KOPT-K1 (cell line): ENCODE results near the gene WSCD2.

Source experiments
- H3K27ac ChIP-seq: fragments of 200-600 bp; sonication (generic); 2 replicates; pipeline ENCODE4 v1.5.1; 2016; ENCODE audit warnings: antibody characterized with exemption, mild to moderate bottlenecking, low read depth, low read length; ENCODE audit not compliant: poor library complexity, severe bottlenecking
- H3K36me3 ChIP-seq: fragments of 200-600 bp; sonication (generic); 2 replicates; pipeline ENCODE4 v1.5.1; 2017; ENCODE audit warnings: antibody characterized with exemption, mild to moderate bottlenecking, low read length, moderate library complexity; ENCODE audit not compliant: insufficient read depth
- H3K9me3 ChIP-seq: fragments of 200-600 bp; sonication (generic); 2 replicates; pipeline ENCODE4 v1.5.1; 2017; ENCODE audit warnings: antibody characterized with exemption, low read length, mild to moderate bottlenecking; ENCODE audit not compliant: insufficient read depth, poor library complexity, severe bottlenecking

Gene WSCD2

GRCh38 chr12:108253540-108253939 lies 124.5 kb downstream of the WSCD2 start:
- Histone ChIP-seq H3K9me3 (no peaks in the 10 kb centered on the region), H3K27ac (no peak overlapping the region), H3K36me3 (no peaks in the 10 kb centered on the region)

GRCh38 chr12:108254030-108254429 lies 124.9 kb downstream of the WSCD2 start:
- Histone ChIP-seq H3K27ac (no peak overlapping the region), H3K36me3 (no peaks in the 10 kb centered on the region), H3K9me3 (no peaks in the 10 kb centered on the region)

GRCh38 chr12:108254517-108255251 lies 125.6 kb downstream of the WSCD2 start:
- no peaks in the 10 kb centered on the region for H3K36me3 ChIP-seq
- peaks cover 6% of the 10 kb centered on the region for H3K9me3 ChIP-seq
- no peak overlapping the region for H3K27ac ChIP-seq

- Histone ChIP-seq H3K27ac (no peak overlapping the region), H3K36me3 (no peaks in the 10 kb centered on the region), H3K9me3 (peaks cover 12% of the 10 kb centered on the region)
Measured at GRCh38 chr12:108255252-108255602, 126.1 kb downstream of the WSCD2 start.

GRCh38 chr12:108257004-108257403 lies 127.9 kb downstream of the WSCD2 start:
- H3K27ac ChIP-seq = no peak overlapping the region

GRCh38 chr12:108257610-108258106 lies 128.6 kb downstream of the WSCD2 start:
- no peak overlapping the region for H3K27ac ChIP-seq
- no peaks in the 10 kb centered on the region for H3K36me3 ChIP-seq
- H3K9me3 ChIP-seq = peaks cover 22% of the 10 kb centered on the region

More at GRCh38 chr12:108257004-108257403, 127.9 kb downstream of the WSCD2 start:
- Histone ChIP-seq H3K36me3 (no peaks in the 10 kb centered on the region), H3K9me3 (peaks cover 22% of the 10 kb centered on the region)

GRCh38 chr12:108260039-108260438 lies 131.0 kb downstream of the WSCD2 start:
- Histone ChIP-seq H3K27ac (no peak overlapping the region), H3K36me3 (no peaks in the 10 kb centered on the region), H3K9me3 (peaks cover 22% of the 10 kb centered on the region)

- no peaks in the 10 kb centered on the region for H3K36me3 ChIP-seq
- H3K27ac ChIP-seq = no peak overlapping the region
- peaks cover 22% of the 10 kb centered on the region for H3K9me3 ChIP-seq
Measured at GRCh38 chr12:108260969-108261368, 131.9 kb downstream of the WSCD2 start.

- peaks cover 7% of the 10 kb centered on the region for H3K9me3 ChIP-seq
- no peaks in the 10 kb centered on the region for H3K36me3 ChIP-seq
- no peak overlapping the region for H3K27ac ChIP-seq
Measured at GRCh38 chr12:108265505-108265904, 136.4 kb downstream of the WSCD2 start.

- Histone ChIP-seq H3K27ac (no peak overlapping the region), H3K36me3 (no peaks in the 10 kb centered on the region), H3K9me3 (peaks cover 1% of the 10 kb centered on the region)
Measured at GRCh38 chr12:108266131-108266530, 137.0 kb downstream of the WSCD2 start.

GRCh38 chr12:108267450-108267849 lies 138.4 kb downstream of the WSCD2 start:
- Histone ChIP-seq H3K27ac (no peak overlapping the region), H3K36me3 (no peaks in the 10 kb centered on the region), H3K9me3 (no peaks in the 10 kb centered on the region)

- H3K27ac ChIP-seq = no peak overlapping the region
- no peaks in the 10 kb centered on the region for H3K36me3 ChIP-seq
- H3K9me3 ChIP-seq = no peaks in the 10 kb centered on the region
Measured at GRCh38 chr12:108268397-108268796, 139.3 kb downstream of the WSCD2 start.

- H3K27ac ChIP-seq = no peak overlapping the region
- no peaks in the 10 kb centered on the region for H3K36me3 ChIP-seq
- no peaks in the 10 kb centered on the region for H3K9me3 ChIP-seq
Measured at GRCh38 chr12:108269224-108269623, 140.1 kb downstream of the WSCD2 start.

- H3K36me3 ChIP-seq = no peaks in the 10 kb centered on the region
- no peaks in the 10 kb centered on the region for H3K9me3 ChIP-seq
- H3K27ac ChIP-seq = no peak overlapping the region
Measured at GRCh38 chr12:108270035-108270848, 141.2 kb downstream of the WSCD2 start.

GRCh38 chr12:108270849-108271143 lies 141.7 kb downstream of the WSCD2 start:
- Histone ChIP-seq H3K36me3 (no peaks in the 10 kb centered on the region), H3K9me3 (no peaks in the 10 kb centered on the region), H3K27ac (no peak overlapping the region)
